GM10248 (cell line): ENCODE measurements around the gene ATP9A.
A peak's percentile ranks its signal among the peaks of the same experiment; 100 is the strongest.

Experiments
- CTCF ChIA-PET: fragments of 300-600 bp; sonication (Branson Sonifier 250); formaldehyde crosslinking; extraction: SDS; loops from one replicate; lab custom pipeline; 2021; ENCODE audit warnings: antibody characterized with exemption; lab: Yijun Ruan, JAX
- POLR2A ChIA-PET: fragments of 350-650 bp; sonication (Branson Sonifier 250); formaldehyde crosslinking; extraction: SDS; loops from one replicate; lab custom pipeline; 2020; ENCODE audit warnings: antibody characterized with exemption; lab: Yijun Ruan, JAX
- DNase-seq: peaks from one replicate; pipeline ENCODE4 v3.0.0; 2012; ENCODE audit errors: extremely low spot score
- TF ChIP-seq, protein P1 (sequence below): IDR thresholded peaks from 2 replicates; pipeline ENCODE4 v1.5.1; 2012; ENCODE audit warnings: mild to moderate bottlenecking, low read depth; ENCODE audit errors: extremely low read depth, missing control alignments, control extremely low read depth

The ATP9A gene

DNA sequence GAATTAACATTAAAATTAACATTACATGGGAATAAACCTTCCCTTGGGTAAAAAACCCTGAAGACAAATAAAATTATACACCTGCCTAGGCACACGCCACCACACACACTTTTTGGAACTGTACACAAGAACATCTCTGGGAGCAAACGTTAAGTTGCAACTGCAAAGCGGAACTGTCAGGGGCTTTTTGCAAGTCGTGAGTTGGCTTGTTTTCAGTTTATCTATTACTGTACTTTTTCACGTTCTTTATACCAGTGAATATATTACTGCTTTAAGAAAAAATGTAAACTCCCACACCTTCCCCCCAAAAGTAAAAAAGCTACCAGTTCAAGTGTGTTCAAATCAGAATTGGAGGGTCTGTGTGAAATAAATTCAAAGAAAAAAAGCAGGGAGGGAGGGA is 160.1 kb downstream of the ATP9A start:
- ChIA-PET POLR2A (no interaction called here), CTCF (interaction anchor here (0.9 to 4.1 kb wide), 3 partner anchors 12 to 222 kb away, joined by 3 to 30 read pairs (median 4); no protein-coding TSS in a partner anchor)
- TF ChIP-seq, protein P1, sequence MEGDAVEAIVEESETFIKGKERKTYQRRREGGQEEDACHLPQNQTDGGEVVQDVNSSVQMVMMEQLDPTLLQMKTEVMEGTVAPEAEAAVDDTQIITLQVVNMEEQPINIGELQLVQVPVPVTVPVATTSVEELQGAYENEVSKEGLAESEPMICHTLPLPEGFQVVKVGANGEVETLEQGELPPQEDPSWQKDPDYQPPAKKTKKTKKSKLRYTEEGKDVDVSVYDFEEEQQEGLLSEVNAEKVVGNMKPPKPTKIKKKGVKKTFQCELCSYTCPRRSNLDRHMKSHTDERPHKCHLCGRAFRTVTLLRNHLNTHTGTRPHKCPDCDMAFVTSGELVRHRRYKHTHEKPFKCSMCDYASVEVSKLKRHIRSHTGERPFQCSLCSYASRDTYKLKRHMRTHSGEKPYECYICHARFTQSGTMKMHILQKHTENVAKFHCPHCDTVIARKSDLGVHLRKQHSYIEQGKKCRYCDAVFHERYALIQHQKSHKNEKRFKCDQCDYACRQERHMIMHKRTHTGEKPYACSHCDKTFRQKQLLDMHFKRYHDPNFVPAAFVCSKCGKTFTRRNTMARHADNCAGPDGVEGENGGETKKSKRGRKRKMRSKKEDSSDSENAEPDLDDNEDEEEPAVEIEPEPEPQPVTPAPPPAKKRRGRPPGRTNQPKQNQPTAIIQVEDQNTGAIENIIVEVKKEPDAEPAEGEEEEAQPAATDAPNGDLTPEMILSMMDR: no peak
- peak; percentile 43 for DNase-seq

DNA sequence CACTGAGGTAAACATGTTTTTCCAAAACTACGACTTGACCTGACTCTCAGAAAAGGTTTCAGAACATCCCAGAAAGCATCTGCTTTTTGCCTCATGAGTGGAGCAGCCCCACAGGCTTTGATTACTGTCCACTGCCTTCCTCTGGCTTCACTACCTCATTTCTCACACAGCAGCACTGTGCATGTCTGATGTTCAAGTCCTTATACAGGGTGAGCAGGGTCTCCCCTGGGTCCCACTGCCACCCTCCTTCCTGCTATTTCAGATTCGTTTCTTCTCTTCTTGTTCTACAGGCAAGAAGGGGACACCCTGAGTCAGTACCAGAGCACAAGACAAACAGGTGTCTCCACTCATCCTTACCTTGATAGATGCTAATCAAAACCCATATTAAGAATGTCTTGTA is 161.0 kb downstream of the ATP9A start:
- ChIA-PET CTCF (no interaction called here), POLR2A (no interaction called here)
- DNase-seq: no peak
- TF ChIP-seq, protein P1: no peak

DNA sequence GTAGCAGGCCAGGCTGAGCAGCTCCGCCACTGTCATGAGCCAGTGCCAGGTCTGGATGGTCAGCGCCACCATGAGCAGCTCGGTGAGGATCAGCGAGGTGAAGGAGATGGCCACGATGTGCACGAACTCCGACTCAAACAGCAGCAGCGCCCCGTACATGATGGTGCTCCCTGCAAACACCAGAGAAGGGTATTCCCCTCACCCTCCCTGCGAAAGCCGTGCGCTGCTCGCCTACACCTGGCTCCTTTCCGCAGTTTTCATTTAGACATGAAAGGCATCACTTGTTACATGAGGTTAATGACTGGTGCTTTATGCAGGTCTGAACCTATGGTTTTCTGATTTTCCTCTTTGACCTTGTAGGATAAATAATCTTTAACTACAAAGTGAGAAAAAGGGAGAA is 163.3 kb downstream of the ATP9A start:
- ChIA-PET CTCF (interaction anchor here (1.1 kb wide), 1 partner anchor 10 kb away, joined by 5 read pairs; no protein-coding TSS in a partner anchor), POLR2A (interaction anchor here (0.6 kb wide), 1 partner anchor 182 kb away, joined by 10 read pairs; no protein-coding TSS in a partner anchor)
- no peak for DNase-seq

DNA sequence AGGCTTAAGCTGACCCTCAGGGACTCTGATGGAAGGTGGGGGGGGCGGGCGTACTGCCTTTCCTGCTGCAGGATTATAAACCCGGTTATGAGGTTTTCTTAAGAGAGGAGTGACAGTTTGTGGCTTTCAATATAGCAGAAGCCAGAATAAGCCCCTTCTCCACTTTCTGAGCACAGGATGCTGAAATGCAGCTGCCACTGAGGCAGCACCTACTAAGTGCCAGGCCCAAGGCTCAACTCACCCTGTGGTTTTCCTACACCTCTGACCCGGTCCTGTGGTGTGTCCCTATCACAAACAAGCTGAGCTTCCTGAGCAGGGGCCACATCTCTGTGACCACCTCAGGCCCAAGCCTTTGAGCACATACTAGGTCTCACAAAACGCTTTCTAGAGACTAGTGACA is 166.1 kb downstream of the ATP9A start:
- TF ChIP-seq, protein P1: no peak
- DNase-seq: no peak
- POLR2A ChIA-PET: no interaction called here
- CTCF ChIA-PET: interaction anchor here (1.0 to 1.8 kb wide), 3 partner anchors 9 to 26 kb away, joined by 3 to 7 read pairs (median 4); no protein-coding TSS in a partner anchor

More for the DNA sequence above, 163.3 kb downstream of the ATP9A start:
- TF ChIP-seq, protein P1: no peak

DNA sequence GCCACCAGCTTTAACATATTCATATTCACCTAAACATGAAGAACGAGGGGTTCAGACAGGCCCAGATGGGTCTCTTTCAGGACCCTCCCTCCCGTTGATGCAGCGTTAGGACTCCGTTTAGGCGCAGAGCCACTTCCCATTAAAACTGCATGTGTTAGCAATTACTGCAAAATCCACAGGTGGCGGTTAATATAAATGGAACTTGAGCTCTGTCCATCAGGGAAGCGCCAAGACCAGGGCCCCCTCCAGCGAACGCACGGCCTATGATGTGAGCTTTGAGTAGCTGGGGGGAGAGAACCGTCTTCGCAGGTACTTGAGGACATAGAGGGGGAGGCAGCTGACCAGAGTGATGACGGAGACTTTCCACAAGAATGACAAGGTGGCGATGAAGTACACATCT is 167.2 kb downstream of the ATP9A start:
- ChIA-PET POLR2A (no interaction called here), CTCF (interaction anchor here (1.0 to 1.8 kb wide), 5 partner anchors 22 to 613 kb away, joined by 3 to 7 read pairs (median 3); no protein-coding TSS in a partner anchor)
- DNase-seq: no peak

DNA sequence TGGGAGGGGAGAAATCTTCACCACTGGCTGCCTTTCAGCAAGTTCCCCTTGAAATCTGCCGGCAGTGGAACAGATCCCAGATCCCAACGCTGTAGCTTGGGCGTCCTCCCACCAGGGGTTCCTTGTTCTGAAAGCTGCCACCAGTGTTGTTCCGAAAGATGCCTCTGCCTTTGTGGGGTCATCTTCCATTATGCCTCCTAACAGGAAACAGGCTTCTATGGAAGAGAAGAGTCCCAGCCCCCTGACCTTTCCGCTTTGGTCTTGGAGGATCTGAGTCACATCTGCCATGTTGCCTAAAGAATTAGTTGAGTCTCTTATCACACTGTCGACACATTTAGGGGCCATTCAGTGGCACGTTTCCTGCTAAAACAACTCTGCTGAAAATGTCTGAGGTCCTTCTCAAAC is 168.2 kb downstream of the ATP9A start:
- TF ChIP-seq, protein P1: no peak
- no peak for DNase-seq
- ChIA-PET POLR2A (no interaction called here), CTCF (interaction anchor here (1.1 to 1.2 kb wide), 2 partner anchors 23 to 219 kb away, joined by 3 read pairs; no protein-coding TSS in a partner anchor)

More for the DNA sequence above, 167.2 kb downstream of the ATP9A start:
- TF ChIP-seq, protein P1: no peak
